ENCODE results near the gene UBR4. TPM values are rescaled to one million over a fixed set of nuclear protein-coding genes. Genes with fewer than 3 reads are reported as not detected.

UBR4 gene
- total RNA-seq, 2 experiments from 2014 or later = 121 to 126 TPM

GRCh38 chr1:19229828-19230325, 19.8 kb upstream of the UBR4 start:
- H2AFZ ChIP-seq (ENCODE audit: low read length) = no peak overlapping the region
- intact Hi-C loops (cut with micrococcal nuclease; ENCODE audit: unreplicated experiment) = no loop called here
- H3K9me3 ChIP-seq (ENCODE audit: low read length) = no peaks in the 10 kb centered on the region
- CTCF ChIA-PET (ENCODE audit: unreplicated experiment) = no interaction called here
- no peak for DNase-seq (ENCODE audit: low spot score)
- no peaks in the 10 kb centered on the region for H3K4me1 ChIP-seq (ENCODE audit: insufficient read depth, low read length, poor library complexity, severe bottlenecking)
- H3K27ac ChIP-seq (ENCODE audit: low read depth, low read length, poor library complexity, severe bottlenecking) = no peak overlapping the region
- no peaks in the 10 kb centered on the region for H3K79me2 ChIP-seq (ENCODE audit: insufficient read depth, low read depth, low read length)
- H3K4me2 ChIP-seq (ENCODE audit: low read length) = no peak overlapping the region
- POLR2A ChIA-PET = interaction anchor here (0.8 kb wide), 1 partner anchor 19 kb away, joined by 3 read pairs; no protein-coding TSS in a partner anchor
- TF ChIP-seq EZH2phosphoT487 (IDR thresholded peaks at IDR 0.05; ENCODE audit: borderline replicate concordance, low read depth, low read length) = no peak
- TF ChIP-seq, protein P1, sequence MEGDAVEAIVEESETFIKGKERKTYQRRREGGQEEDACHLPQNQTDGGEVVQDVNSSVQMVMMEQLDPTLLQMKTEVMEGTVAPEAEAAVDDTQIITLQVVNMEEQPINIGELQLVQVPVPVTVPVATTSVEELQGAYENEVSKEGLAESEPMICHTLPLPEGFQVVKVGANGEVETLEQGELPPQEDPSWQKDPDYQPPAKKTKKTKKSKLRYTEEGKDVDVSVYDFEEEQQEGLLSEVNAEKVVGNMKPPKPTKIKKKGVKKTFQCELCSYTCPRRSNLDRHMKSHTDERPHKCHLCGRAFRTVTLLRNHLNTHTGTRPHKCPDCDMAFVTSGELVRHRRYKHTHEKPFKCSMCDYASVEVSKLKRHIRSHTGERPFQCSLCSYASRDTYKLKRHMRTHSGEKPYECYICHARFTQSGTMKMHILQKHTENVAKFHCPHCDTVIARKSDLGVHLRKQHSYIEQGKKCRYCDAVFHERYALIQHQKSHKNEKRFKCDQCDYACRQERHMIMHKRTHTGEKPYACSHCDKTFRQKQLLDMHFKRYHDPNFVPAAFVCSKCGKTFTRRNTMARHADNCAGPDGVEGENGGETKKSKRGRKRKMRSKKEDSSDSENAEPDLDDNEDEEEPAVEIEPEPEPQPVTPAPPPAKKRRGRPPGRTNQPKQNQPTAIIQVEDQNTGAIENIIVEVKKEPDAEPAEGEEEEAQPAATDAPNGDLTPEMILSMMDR (conservative IDR thresholded peaks at IDR 0.05; ENCODE audit: low read length) = no peak
- no peak overlapping the region for H3K4me3 ChIP-seq (ENCODE audit: low read depth, low read length, poor library complexity, severe bottlenecking)
- peaks cover 97% of the 10 kb centered on the region for H3K36me3 ChIP-seq (ENCODE audit: insufficient read depth, low read length)
- no peaks in the 10 kb centered on the region for H4K20me1 ChIP-seq (ENCODE audit: insufficient read depth, low read length)
- BruUV-seq (replicated peaks) = no TSS peak
- no peaks in the 10 kb centered on the region for H3K9me2 ChIP-seq (ENCODE audit: insufficient read depth, low read length)

DNA sequence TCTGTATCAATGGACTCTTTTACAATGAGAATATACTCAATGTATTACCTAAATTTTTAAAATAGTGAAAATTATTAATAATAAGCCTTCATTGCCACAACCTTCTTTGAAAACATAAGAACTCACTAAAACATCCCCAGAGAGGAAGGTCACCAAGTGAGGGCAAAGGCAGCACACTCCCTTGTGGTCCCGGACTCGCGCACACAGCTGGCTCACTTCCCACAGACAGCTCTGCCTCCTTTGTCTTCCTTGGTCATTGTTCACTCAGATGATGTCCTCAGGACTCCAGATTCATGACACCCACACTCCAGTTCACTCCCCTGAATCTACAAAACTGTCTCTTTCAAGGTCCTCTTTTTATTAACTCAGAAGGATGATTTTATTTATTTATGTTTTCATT, 19.2 kb upstream of the UBR4 start:
- peaks cover 98% of the 10 kb centered on the region for H3K36me3 ChIP-seq (ENCODE audit: insufficient read depth, low read length)
- no peaks in the 10 kb centered on the region for H3K9me3 ChIP-seq (ENCODE audit: low read length)
- no peaks in the 10 kb centered on the region for H3K4me1 ChIP-seq (ENCODE audit: insufficient read depth, low read length, poor library complexity, severe bottlenecking)
- no peak overlapping the region for H3K4me3 ChIP-seq (ENCODE audit: low read depth, low read length, poor library complexity, severe bottlenecking)
- H2AFZ ChIP-seq (ENCODE audit: low read length) = no peak overlapping the region
- no peak overlapping the region for H3K27ac ChIP-seq (ENCODE audit: low read depth, low read length, poor library complexity, severe bottlenecking)
- no peaks in the 10 kb centered on the region for H3K79me2 ChIP-seq (ENCODE audit: insufficient read depth, low read depth, low read length)
- no peak for DNase-seq (ENCODE audit: low spot score)
- TF ChIP-seq, protein P1 (conservative IDR thresholded peaks at IDR 0.05; ENCODE audit: low read length) = no peak
- no peak for TF ChIP-seq EZH2phosphoT487 (IDR thresholded peaks at IDR 0.05; ENCODE audit: borderline replicate concordance, low read depth, low read length)
- BruUV-seq (replicated peaks) = no TSS peak
- no peaks in the 10 kb centered on the region for H4K20me1 ChIP-seq (ENCODE audit: insufficient read depth, low read length)
- CTCF ChIA-PET (ENCODE audit: unreplicated experiment) = no interaction called here
- no peaks in the 10 kb centered on the region for H3K9me2 ChIP-seq (ENCODE audit: insufficient read depth, low read length)
- H3K4me2 ChIP-seq (ENCODE audit: low read length) = no peak overlapping the region
- intact Hi-C loops (cut with micrococcal nuclease; ENCODE audit: unreplicated experiment) = no loop called here
- POLR2A ChIA-PET = no interaction called here

- ChIA-PET CTCF (ENCODE audit: unreplicated experiment) (no interaction called here), POLR2A (no interaction called here)
- BruUV-seq (replicated peaks) = no TSS peak
- TF ChIP-seq, protein P1 (conservative IDR thresholded peaks at IDR 0.05; ENCODE audit: low read length) = no peak
- TF ChIP-seq EZH2phosphoT487 (IDR thresholded peaks at IDR 0.05; ENCODE audit: borderline replicate concordance, low read depth, low read length) = no peak
- Histone ChIP-seq H3K4me3 (ENCODE audit: low read depth, low read length, poor library complexity, severe bottlenecking) (no peak overlapping the region), H3K4me2 (ENCODE audit: low read length) (no peak overlapping the region), H3K27ac (ENCODE audit: low read depth, low read length, poor library complexity, severe bottlenecking) (no peak overlapping the region), H3K36me3 (ENCODE audit: insufficient read depth, low read length) (peaks cover 99% of the 10 kb centered on the region), H3K4me1 (ENCODE audit: insufficient read depth, low read length, poor library complexity, severe bottlenecking) (no peaks in the 10 kb centered on the region), H3K9me3 (ENCODE audit: low read length) (no peaks in the 10 kb centered on the region), H2AFZ (ENCODE audit: low read length) (no peak overlapping the region), H4K20me1 (ENCODE audit: insufficient read depth, low read length) (no peaks in the 10 kb centered on the region), H3K79me2 (ENCODE audit: insufficient read depth, low read depth, low read length) (no peaks in the 10 kb centered on the region), H3K9me2 (ENCODE audit: insufficient read depth, low read length) (no peaks in the 10 kb centered on the region)
- intact Hi-C loops (cut with micrococcal nuclease; ENCODE audit: unreplicated experiment) = no loop called here
- no peak for DNase-seq (ENCODE audit: low spot score)
These were observed 13.1 kb upstream of the UBR4 start for GRCh38 chr1:19222979-19223824.

Measured in OCI-LY7 (cell line).